Thymus (tissue), 11 donors: Measurements from ENCODE around the gene MCM3AP. TPM values are rescaled to one million over a fixed set of nuclear protein-coding genes. Genes with fewer than 3 reads are reported as not detected.
"Not testable (repeated sequence)": the region's sequence is repeated elsewhere in the genome, so short reads cannot be mapped to it uniquely, and the experiment has no call there.

Experiments
- DNase-seq, 9 donors: peaks; one replicate each; pipeline ENCODE4 v3.0.0-alpha.2; 2013; ENCODE audit warnings: low spot score in 9 of 9, low read depth in 6 of 9, missing footprints in 1 of 9
- H3K27ac ChIP-seq, 2 donors: one replicate each; pipeline ENCODE4 v1.5.1; 2013; ENCODE audit warnings: control low read depth in 1 of 2, low read depth in 1 of 2, low read length in 1 of 2, mild to moderate bottlenecking in 1 of 2, moderate library complexity in 1 of 2
- H3K27me3 ChIP-seq, 2 donors: one replicate each; pipeline ENCODE4 v1.5.1; 2013; ENCODE audit warnings: low read length in 1 of 2; ENCODE audit not compliant: control insufficient read depth in 2 of 2, insufficient read depth in 1 of 2
- H3K36me3 ChIP-seq, 2 donors: one replicate each; pipeline ENCODE4 v1.5.1; 2013; ENCODE audit warnings: low read length in 1 of 2, mild to moderate bottlenecking in 1 of 2, moderate library complexity in 1 of 2; ENCODE audit not compliant: control insufficient read depth in 2 of 2, insufficient read depth in 2 of 2
- H3K4me1 ChIP-seq, 2 donors: one replicate each; pipeline ENCODE4 v1.5.1; 2013; ENCODE audit warnings: low read length in 2 of 2; ENCODE audit not compliant: control insufficient read depth in 2 of 2, insufficient read depth in 2 of 2
- H3K4me3 ChIP-seq, 2 donors: one replicate each; pipeline ENCODE4 v1.5.1; 2013; ENCODE audit warnings: low read length in 2 of 2, control low read depth in 1 of 2, mild to moderate bottlenecking in 1 of 2
- H3K9me3 ChIP-seq, 2 donors: one replicate each; pipeline ENCODE4 v1.5.1; 2013; ENCODE audit warnings: low read length in 1 of 2, mild to moderate bottlenecking in 1 of 2; ENCODE audit not compliant: control insufficient read depth in 2 of 2, insufficient read depth in 1 of 2
- WGBS: extraction: QIAGEN DNeasy Blood & Tissue Kit; methylation state at CpG from one replicate; pipeline ENCODE4 v1.1.7; 2013; 5-methylcytosine and 5-hydroxymethylcytosine counted together
- polyA plus RNA-seq: library from polyadenylated mRNA; stranded (reverse); fragments of 200-250 nt; gene quantifications from one replicate; pipeline ENCODE4 v1.2.3, GENCODE V29; 2013
- total RNA-seq: library from RNA; stranded (reverse); fragments of 120-200 nt; gene quantifications from one replicate; pipeline ENCODE4 v1.2.4, GENCODE V29; 2013
- donor health status: healthy.

MCM3AP gene
- total and polyA plus RNA-seq, 2 donors, result 38.1 to 80.4 TPM

- WGBS, result 97% methylated on average over 14 of the region's 14 CpGs
- Histone ChIP-seq H3K36me3 (peaks cover 46 to 54% of the 10 kb centered on the region in 2 donors), H3K27ac (no peak overlapping the region), H3K4me1 (peaks cover 1 to 26% of the 10 kb centered on the region in 2 donors), H3K27me3 (no peaks in the 10 kb centered on the region), H3K4me3 (no peak overlapping the region), H3K9me3 (no peaks in the 10 kb centered on the region)
- no peak for DNase-seq
These were observed 31.4 kb upstream of the MCM3AP start for GRCh38 chr21:46316708-46317324.

- H3K4me1 ChIP-seq, result peaks cover 0 to 7% of the 10 kb centered on the region in 2 donors
- 99% methylated on average over 22 of the region's 22 CpGs for WGBS
- DNase-seq, result no peak
- H3K36me3 ChIP-seq, result peaks cover 51 to 63% of the 10 kb centered on the region in 2 donors
- no peak overlapping the region for H3K27ac ChIP-seq
- H3K27me3 ChIP-seq, result no peaks in the 10 kb centered on the region
- H3K9me3 ChIP-seq, result no peaks in the 10 kb centered on the region
- H3K4me3 ChIP-seq, result no peak overlapping the region
These were observed 29.1 kb upstream of the MCM3AP start for GRCh38 chr21:46314441-46315020.

- DNase-seq, result no peak
- Histone ChIP-seq H3K27ac (no peak overlapping the region), H3K27me3 (no peaks in the 10 kb centered on the region), H3K9me3 (no peaks in the 10 kb centered on the region), H3K36me3 (peaks cover 46 to 64% of the 10 kb centered on the region in 2 donors), H3K4me1 (no peaks in the 10 kb centered on the region), H3K4me3 (no peak overlapping the region)
- 97% methylated on average over 5 of the region's 5 CpGs for WGBS
These were observed 27.5 kb upstream of the MCM3AP start for GRCh38 chr21:46312949-46313348.

- Histone ChIP-seq H3K9me3 (no peaks in the 10 kb centered on the region), H3K36me3 (peaks cover 49 to 60% of the 10 kb centered on the region in 2 donors), H3K27ac (no peak overlapping the region), H3K4me3 (no peak overlapping the region), H3K4me1 (no peaks in the 10 kb centered on the region), H3K27me3 (no peaks in the 10 kb centered on the region)
- no peak for DNase-seq
These were observed 26.2 kb upstream of the MCM3AP start for GRCh38 chr21:46311568-46311967.

- not testable (repeated sequence) for H3K27ac ChIP-seq, H3K27me3 ChIP-seq, H3K9me3 ChIP-seq, H3K4me1 ChIP-seq, DNase-seq, H3K4me3 ChIP-seq
- peaks cover 47 to 56% of the 10 kb centered on the region in 2 donors for H3K36me3 ChIP-seq
- WGBS, result 97% methylated on average over 8 of the region's 8 CpGs
These were observed 24.8 kb upstream of the MCM3AP start for GRCh38 chr21:46310260-46310659.

GRCh38 chr21:46308431-46308830, 23.0 kb upstream of the MCM3AP start:
- no peaks in the 10 kb centered on the region for H3K27me3 ChIP-seq
- peaks cover 45 to 51% of the 10 kb centered on the region in 2 donors for H3K36me3 ChIP-seq
- H3K4me1 ChIP-seq, result no peaks in the 10 kb centered on the region
- 97% methylated on average over 2 of the region's 2 CpGs for WGBS
- no peaks in the 10 kb centered on the region for H3K9me3 ChIP-seq
- no peak for DNase-seq
- H3K27ac ChIP-seq, result no peak overlapping the region
- H3K4me3 ChIP-seq, result no peak overlapping the region

GRCh38 chr21:46307625-46308024, 22.2 kb upstream of the MCM3AP start:
- WGBS, result 96% methylated on average over 2 of the region's 2 CpGs
- Histone ChIP-seq H3K9me3 (no peaks in the 10 kb centered on the region), H3K36me3 (peaks cover 39 to 49% of the 10 kb centered on the region in 2 donors), H3K27me3 (no peaks in the 10 kb centered on the region), H3K27ac (no peak overlapping the region), H3K4me3 (no peak overlapping the region), H3K4me1 (no peaks in the 10 kb centered on the region)
- DNase-seq, result no peak

- Histone ChIP-seq H3K36me3 (peaks cover 57 to 61% of the 10 kb centered on the region in 2 donors), H3K9me3 (no peaks in the 10 kb centered on the region), H3K4me1 (no peaks in the 10 kb centered on the region), H3K4me3 (no peak overlapping the region), H3K27me3 (no peaks in the 10 kb centered on the region), H3K27ac (no peak overlapping the region)
- DNase-seq, result no peak
- 98% methylated on average over 11 of the region's 11 CpGs for WGBS
These were observed 19.5 kb upstream of the MCM3AP start for GRCh38 chr21:46304955-46305354.

- Histone ChIP-seq H3K27ac (no peak overlapping the region), H3K4me3 (no peak overlapping the region), H3K9me3 (no peaks in the 10 kb centered on the region), H3K27me3 (no peaks in the 10 kb centered on the region), H3K4me1 (no peaks in the 10 kb centered on the region), H3K36me3 (peaks cover 58 to 62% of the 10 kb centered on the region in 2 donors)
- 89% methylated on average over 5 of the region's 5 CpGs for WGBS
- DNase-seq, result no peak
These were observed 19.0 kb upstream of the MCM3AP start for GRCh38 chr21:46304437-46304836.
